ENCODE results near the gene NAALADL2. TPM values are rescaled to one million over a fixed set of nuclear protein-coding genes. Genes with fewer than 3 reads are reported as not detected.

NAALADL2 gene
- total and polyA plus RNA-seq, 2 of the 13 experiments (the other 11 are each of a cell fraction or from before 2014, with no cell fraction given) = 0.08 TPM; not detected in 1

GRCh38 chr3:175212896-175213295 is 353.8 kb downstream of the NAALADL2 start:
- BruUV-seq (replicated peaks) = no TSS peak

GRCh38 chr3:175214216-175214615 is 355.1 kb downstream of the NAALADL2 start:
- no peaks in the 10 kb centered on the region for H3K27me3 ChIP-seq (ENCODE audit: control insufficient read depth in 1 of 2, insufficient read depth in 2 of 2, low read length in 2 of 2)
- ChIA-PET POLR2A (no interaction called here), CTCF (ENCODE audit: low intra/inter-chr PET ratio, low total read pairs) (no interaction called here)
- no peaks in the 10 kb centered on the region for H3K4me1 ChIP-seq (ENCODE audit: insufficient read depth, low read length)
- no peak overlapping the region for H3K9ac ChIP-seq (ENCODE audit: insufficient read depth, low read depth, low read length)
- DNase-seq (ENCODE audit: low spot score) (no peak), FAIRE-seq (no peak), ATAC-seq (no peak)
- H3K36me3 ChIP-seq (replicated peaks in 1 of 2; ENCODE audit: control insufficient read depth in 1 of 2, insufficient read depth in 2 of 2, low read length in 2 of 2) = no peaks in the 10 kb centered on the region
- in situ Hi-C loops (cut with HindIII; ENCODE audit: extremely low pct_ligation_motif_present, low pct_unique_long_range_greater_than_20kb) (no loop called here), intact Hi-C loops (cut with micrococcal nuclease; ENCODE audit: unreplicated experiment) (no loop called here)
- 40% methylated on average over 1 of the region's 1 CpG for WGBS (ENCODE audit: low lambda C conversion rate)
- H3K4me2 ChIP-seq (ENCODE audit: low read depth, low read length) = no peak overlapping the region
- no peak overlapping the region for H2AFZ ChIP-seq (ENCODE audit: low read length)
- H3K9me3 ChIP-seq (ENCODE audit: low read length) = no peaks in the 10 kb centered on the region
- H3K79me2 ChIP-seq (ENCODE audit: insufficient read depth, low read length) = no peaks in the 10 kb centered on the region
- BruUV-seq (replicated peaks) = no TSS peak
- no peaks in the 10 kb centered on the region for H4K20me1 ChIP-seq (ENCODE audit: insufficient read depth, low read length)
- TF ChIP-seq ZNF740 (CRISPR knock-in tag; IDR thresholded peaks at IDR 0.05) = no peak
- no peak for TF ChIP-seq TSC22D2 (CRISPR knock-in tag; IDR thresholded peaks at IDR 0.05; ENCODE audit: borderline replicate concordance)
- no peak for TF ChIP-seq DPF2 (CRISPR knock-in tag; IDR thresholded peaks at IDR 0.05; ENCODE audit: borderline replicate concordance, low read depth)
- TF ChIP-seq ZNF224 (CRISPR knock-in tag; IDR thresholded peaks at IDR 0.05) = no peak
- no peak for TF ChIP-seq MTERF4 (CRISPR knock-in tag; IDR thresholded peaks at IDR 0.05)
- no peak for TF ChIP-seq MXD4 (CRISPR knock-in tag; IDR thresholded peaks at IDR 0.05)
- no peak for TF ChIP-seq ZNF629 (CRISPR knock-in tag; conservative IDR thresholded peaks at IDR 0.05)
- TF ChIP-seq CCAR2 (optimal IDR thresholded peaks at IDR 0.05; ENCODE audit: low read depth, low read length) = no peak
- no peak for TF ChIP-seq ZBTB14 (CRISPR knock-in tag; IDR thresholded peaks at IDR 0.05)
- TF ChIP-seq SATB2 (CRISPR knock-in tag; IDR thresholded peaks at IDR 0.05) = no peak
- no peak overlapping the region for H3K4me3 ChIP-seq (replicated peaks in 1 of 3; ENCODE audit: insufficient read depth in 1 of 3, low read depth in 2 of 3, low read length in 3 of 3)
- no peak overlapping the region for H3K27ac ChIP-seq (ENCODE audit: extremely low read length, insufficient read depth, low read length)

More at GRCh38 chr3:175212896-175213295, 353.8 kb downstream of the NAALADL2 start:
- Histone ChIP-seq H3K79me2 (ENCODE audit: insufficient read depth, low read length) (no peaks in the 10 kb centered on the region), H3K36me3 (replicated peaks in 1 of 2; ENCODE audit: control insufficient read depth in 1 of 2, insufficient read depth in 2 of 2, low read length in 2 of 2) (no peaks in the 10 kb centered on the region), H3K9me3 (ENCODE audit: low read length) (no peaks in the 10 kb centered on the region), H3K9ac (ENCODE audit: insufficient read depth, low read depth, low read length) (no peak overlapping the region), H3K27me3 (ENCODE audit: control insufficient read depth in 1 of 2, insufficient read depth in 2 of 2, low read length in 2 of 2) (no peaks in the 10 kb centered on the region), H4K20me1 (ENCODE audit: insufficient read depth, low read length) (no peaks in the 10 kb centered on the region), H3K4me1 (ENCODE audit: insufficient read depth, low read length) (no peaks in the 10 kb centered on the region), H3K27ac (ENCODE audit: extremely low read length, insufficient read depth, low read length) (no peak overlapping the region), H3K4me2 (ENCODE audit: low read depth, low read length) (no peak overlapping the region), H2AFZ (ENCODE audit: low read length) (no peak overlapping the region), H3K4me3 (replicated peaks in 1 of 3; ENCODE audit: insufficient read depth in 1 of 3, low read depth in 2 of 3, low read length in 3 of 3) (no peak overlapping the region)
- CTCF ChIA-PET (ENCODE audit: low intra/inter-chr PET ratio, low total read pairs) = no interaction called here
- POLR2A ChIA-PET = no interaction called here
- intact Hi-C loops (cut with micrococcal nuclease; ENCODE audit: unreplicated experiment) = no loop called here
- in situ Hi-C loops (cut with HindIII; ENCODE audit: extremely low pct_ligation_motif_present, low pct_unique_long_range_greater_than_20kb) = no loop called here
- ATAC-seq = no peak
- DNase-seq (ENCODE audit: low spot score) = no peak
- TF ChIP-seq ZFYVE20 (CRISPR knock-in tag; IDR thresholded peaks at IDR 0.05; ENCODE audit: borderline replicate concordance, low read depth) = no peak
- TF ChIP-seq CAMTA2 (CRISPR knock-in tag; IDR thresholded peaks at IDR 0.05; ENCODE audit: borderline replicate concordance) = no peak
- peak; percentile 44; the same call in 1 of the 2 replicates for TF ChIP-seq CEBPB (IDR thresholded peaks at IDR 0.05; ENCODE audit: borderline replicate concordance, low read depth, low read length)
- no peak for FAIRE-seq
- 0% methylated on average over 3 of the region's 3 CpGs for WGBS (ENCODE audit: low lambda C conversion rate)
